Stimulated activated CD8-positive, alpha-beta memory T cell treated with anti-CD3 and anti-CD28 coated beads, Interleukin-7, amount 100 ng/mL, for 1 hour (primary cell): Measurements from ENCODE around the gene DHX9.

Experiments
- DNase-seq, 2 donors: peaks; one replicate each; pipeline ENCODE4 v3.0.0-alpha.2; 2020; ENCODE audit warnings: low read depth in 2 of 2

The DHX9 gene

GRCh38 chr1:182841368-182841988 lies 2.3 kb downstream of the DHX9 start:
- no peak for DNase-seq

- no peak for DNase-seq
These were observed 3.1 kb downstream of the DHX9 start for GRCh38 chr1:182842265-182842664.

GRCh38 chr1:182845379-182845778 lies 6.2 kb downstream of the DHX9 start:
- no peak for DNase-seq

- DNase-seq = no peak
These were observed 6.7 kb downstream of the DHX9 start for GRCh38 chr1:182845894-182846293.

GRCh38 chr1:182847105-182847504 lies 8.0 kb downstream of the DHX9 start:
- no peak for DNase-seq

- no peak for DNase-seq
These were observed 9.6 kb downstream of the DHX9 start for GRCh38 chr1:182848736-182849135.

- DNase-seq = no peak
These were observed 11.2 kb downstream of the DHX9 start for GRCh38 chr1:182850319-182850718.

GRCh38 chr1:182851825-182852224 lies 12.7 kb downstream of the DHX9 start:
- DNase-seq = no peak

GRCh38 chr1:182855911-182856310 lies 16.8 kb downstream of the DHX9 start:
- DNase-seq = no peak

- no peak for DNase-seq
These were observed 18.1 kb downstream of the DHX9 start for GRCh38 chr1:182857212-182857611.

GRCh38 chr1:182860658-182861057 lies 21.5 kb downstream of the DHX9 start:
- DNase-seq = no peak

GRCh38 chr1:182861994-182862393 lies 22.8 kb downstream of the DHX9 start:
- DNase-seq = no peak

- no peak for DNase-seq
These were observed 23.7 kb downstream of the DHX9 start for GRCh38 chr1:182862827-182863226.

- no peak for DNase-seq
These were observed 24.8 kb downstream of the DHX9 start for GRCh38 chr1:182863940-182864339.

GRCh38 chr1:182867861-182868260 lies 28.7 kb downstream of the DHX9 start:
- DNase-seq = no peak

- no peak for DNase-seq
These were observed 30.1 kb downstream of the DHX9 start for GRCh38 chr1:182869241-182869666.

GRCh38 chr1:182872881-182873280 lies 33.7 kb downstream of the DHX9 start:
- no peak for DNase-seq

GRCh38 chr1:182875889-182876288 lies 36.7 kb downstream of the DHX9 start:
- DNase-seq = no peak

GRCh38 chr1:182877331-182877730 lies 38.2 kb downstream of the DHX9 start:
- no peak for DNase-seq

- DNase-seq = no peak
These were observed 38.7 kb downstream of the DHX9 start for GRCh38 chr1:182877842-182878241.

- DNase-seq = no peak
These were observed 45.7 kb downstream of the DHX9 start for GRCh38 chr1:182884872-182885271.

- no peak for DNase-seq
These were observed 46.4 kb downstream of the DHX9 start for GRCh38 chr1:182885591-182885990.

- DNase-seq = no peak
These were observed 47.8 kb downstream of the DHX9 start for GRCh38 chr1:182886985-182887384.
